Measurements from ENCODE around the gene HYKK. TPM values are rescaled to one million over a fixed set of nuclear protein-coding genes. Genes with fewer than 3 reads are reported as not detected.

The HYKK gene
- total and polyA plus RNA-seq, 2 of the 13 experiments (the other 11 are each of a cell fraction or from before 2014, with no cell fraction given): 3.5 to 5.4 TPM

GRCh38 chr15:78540141-78540870 is 32.9 kb downstream of the HYKK start, which contains the start of gene PSMA4 (continued):
- TF ChIP-seq ZNF687 (CRISPR knock-in tag; IDR thresholded peaks at IDR 0.05) (peak; percentile 89), EZH2 (conservative IDR thresholded peaks at IDR 0.05; ENCODE audit: low read depth, low read length) (no peak), ZNF34 (CRISPR knock-in tag; IDR thresholded peaks at IDR 0.05; ENCODE audit: borderline replicate concordance) (no peak), ZNF709 (CRISPR knock-in tag; IDR thresholded peaks at IDR 0.05) (no peak), MED8 (CRISPR knock-in tag; IDR thresholded peaks at IDR 0.05; ENCODE audit: insufficient replicate concordance) (no peak), ZGPAT (CRISPR knock-in tag; IDR thresholded peaks at IDR 0.05) (peak; percentile 76), ATF2 (CRISPR knock-in tag; IDR thresholded peaks at IDR 0.05) (no peak; the same call in 1 of the 2 replicates), SSRP1 (CRISPR knock-in tag; IDR thresholded peaks at IDR 0.05) (no peak), KDM4B (CRISPR knock-in tag; IDR thresholded peaks at IDR 0.05) (no peak), ZBTB34 (CRISPR knock-in tag; IDR thresholded peaks at IDR 0.05) (0 out of 2 replicates have a peak, but pooled peaks have one; percentile 50), DPF2 (CRISPR knock-in tag; IDR thresholded peaks at IDR 0.05; ENCODE audit: borderline replicate concordance, low read depth) (no peak), MED1 (CRISPR knock-in tag; IDR thresholded peaks at IDR 0.05) (peak; percentile 69), ZNF124 (CRISPR knock-in tag; IDR thresholded peaks at IDR 0.05) (no peak), ATF7-NPFF (CRISPR knock-in tag; IDR thresholded peaks at IDR 0.05; ENCODE audit: low read depth) (peak; percentile 72; the same call in 1 of the 2 replicates), HDAC6 (IDR thresholded peaks at IDR 0.05; ENCODE audit: low read depth, low read length) (no peak), ZNF720 (CRISPR knock-in tag; IDR thresholded peaks at IDR 0.05) (no peak), RBM22 (optimal IDR thresholded peaks at IDR 0.05; ENCODE audit: low read length) (peak; percentile 50), GLI4 (CRISPR knock-in tag; IDR thresholded peaks at IDR 0.05; ENCODE audit: borderline replicate concordance) (0 out of 2 replicates have a peak, but pooled peaks have one; percentile 79), ZNF615 (CRISPR knock-in tag; IDR thresholded peaks at IDR 0.05; ENCODE audit: borderline replicate concordance) (no peak; the same call in 1 of the 2 replicates), ADNP (CRISPR knock-in tag; IDR thresholded peaks at IDR 0.05) (no peak), ZNF256 (CRISPR knock-in tag; conservative IDR thresholded peaks at IDR 0.05) (no peak; the same call in 1 of the 2 replicates), KLF11 (CRISPR knock-in tag; IDR thresholded peaks at IDR 0.05) (no peak)

Data from HepG2 (cell line).